GM21528 (cell line): ENCODE data around the gene DGKZ.

Experiments used
- ATAC-seq: cut with Tn5 transposase; IDR thresholded peaks from one replicate; pipeline ENCODE4 v1.9.1; 2021; ENCODE audit warnings: mild to moderate bottlenecking, moderate library complexity; ENCODE audit not compliant: unreplicated experiment, low FRiP score

DGKZ gene

DNA sequence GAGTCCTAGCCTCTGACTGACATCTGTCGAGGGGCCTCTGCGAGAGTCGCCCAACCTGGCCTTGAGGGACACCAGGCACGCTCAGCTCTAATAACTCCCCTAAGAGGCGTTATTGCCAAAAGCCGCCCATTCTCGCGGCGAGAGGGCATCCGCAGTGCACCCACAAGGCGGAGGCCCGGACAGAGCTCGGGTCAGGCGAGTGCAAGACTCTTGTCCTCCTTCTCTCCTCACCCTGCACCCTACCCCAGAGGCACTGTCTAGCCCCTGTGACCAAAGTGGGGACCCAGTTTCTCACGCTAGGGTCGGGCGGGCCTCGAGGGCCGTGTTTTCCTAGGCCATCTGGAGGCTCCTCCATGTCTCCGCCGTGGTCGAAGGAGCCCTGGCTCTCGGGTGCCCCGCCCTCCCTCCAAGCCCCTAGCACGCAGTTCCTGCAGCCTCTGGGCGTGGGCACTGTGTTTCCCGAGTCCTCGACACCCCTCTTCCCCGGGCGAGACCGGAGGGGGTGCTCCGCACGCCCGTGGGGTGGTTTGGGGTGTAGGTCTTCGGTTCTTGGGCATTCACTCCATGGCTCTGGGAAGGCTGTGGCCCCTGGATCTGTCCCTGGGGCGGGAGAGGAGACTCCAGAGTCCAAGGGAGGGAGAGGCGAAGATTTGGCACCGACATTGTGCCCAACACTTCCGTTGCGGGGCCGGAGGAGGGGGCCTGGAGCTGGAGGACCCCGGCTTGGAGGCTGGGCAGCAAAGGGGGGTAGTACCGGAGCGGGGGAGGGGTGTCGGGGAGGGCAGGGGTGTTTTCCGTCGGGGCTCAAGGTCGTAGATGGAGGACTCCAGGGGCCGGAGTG lies 43.3 kb downstream of the DGKZ start:
- ATAC-seq: no peak

DNA sequence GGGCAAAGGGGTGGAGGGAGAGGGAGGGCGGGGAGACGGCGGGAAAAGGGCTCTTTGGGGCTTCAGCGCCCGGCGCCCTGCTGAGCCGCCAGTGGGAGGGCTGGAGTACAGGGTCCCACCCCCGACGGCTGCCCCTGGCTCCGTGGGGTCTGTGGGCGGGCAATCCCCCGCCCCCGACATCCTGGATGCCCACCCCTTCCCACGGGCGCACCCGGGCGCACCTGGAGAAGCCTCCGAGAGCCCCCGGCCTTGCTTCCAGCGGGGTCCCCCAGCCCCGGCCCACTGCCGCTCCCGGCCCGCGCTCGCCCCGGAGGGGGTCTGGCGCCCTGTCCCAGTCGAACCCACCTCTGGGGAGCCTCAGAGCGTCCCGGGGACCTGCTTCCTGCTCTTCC lies 43.9 kb downstream of the DGKZ start:
- no peak for ATAC-seq

DNA sequence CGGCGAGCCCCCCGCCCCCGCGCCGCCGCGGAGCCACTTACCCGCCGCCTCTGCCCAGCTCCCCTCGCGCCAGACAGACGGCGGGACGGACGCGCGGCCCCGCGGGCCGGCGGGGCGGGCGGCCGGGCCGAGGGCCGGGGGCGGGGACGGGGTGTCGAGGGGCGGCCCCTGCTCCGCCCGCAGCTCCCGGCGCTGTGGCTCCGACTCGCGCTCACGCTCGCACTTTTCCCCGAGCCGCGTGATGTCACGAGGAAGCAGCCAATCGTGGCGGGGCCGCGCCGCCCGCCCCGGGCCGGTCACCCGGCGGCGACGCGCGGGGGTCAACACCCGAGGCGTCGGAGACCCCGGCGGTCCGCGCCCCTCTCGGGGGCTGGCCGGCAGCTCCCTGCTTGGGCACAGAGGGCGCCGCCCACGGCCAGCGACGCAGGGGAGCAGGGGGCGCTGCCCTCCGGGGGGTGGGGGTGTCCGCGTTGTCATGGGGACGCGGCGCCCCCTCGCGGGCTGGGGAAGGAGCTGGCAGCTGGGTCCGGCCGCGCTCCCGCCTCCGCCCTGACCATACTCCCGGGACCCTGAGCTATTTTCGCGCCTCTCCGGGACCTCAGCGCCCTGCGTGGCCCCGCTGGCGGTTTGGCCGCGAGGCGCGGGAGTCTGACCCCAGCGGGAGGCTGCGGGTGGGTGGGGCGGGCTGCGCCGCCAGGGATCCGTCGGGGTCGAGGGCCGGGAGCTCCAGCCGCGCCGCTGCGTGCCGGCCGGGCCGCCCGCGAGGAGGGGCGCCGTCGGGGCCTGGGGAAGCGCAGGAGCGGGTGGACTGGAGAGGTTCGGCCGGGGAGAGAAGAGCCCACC lies 44.5 kb downstream of the DGKZ start, which contains the start of gene CHRM4:
CHRM4 (minus strand) TSS at position 199 of the 843 bp plus-strand sequence. CDS start 5,219 bp downstream, outside the sequence.
- ATAC-seq: no peak

DNA sequence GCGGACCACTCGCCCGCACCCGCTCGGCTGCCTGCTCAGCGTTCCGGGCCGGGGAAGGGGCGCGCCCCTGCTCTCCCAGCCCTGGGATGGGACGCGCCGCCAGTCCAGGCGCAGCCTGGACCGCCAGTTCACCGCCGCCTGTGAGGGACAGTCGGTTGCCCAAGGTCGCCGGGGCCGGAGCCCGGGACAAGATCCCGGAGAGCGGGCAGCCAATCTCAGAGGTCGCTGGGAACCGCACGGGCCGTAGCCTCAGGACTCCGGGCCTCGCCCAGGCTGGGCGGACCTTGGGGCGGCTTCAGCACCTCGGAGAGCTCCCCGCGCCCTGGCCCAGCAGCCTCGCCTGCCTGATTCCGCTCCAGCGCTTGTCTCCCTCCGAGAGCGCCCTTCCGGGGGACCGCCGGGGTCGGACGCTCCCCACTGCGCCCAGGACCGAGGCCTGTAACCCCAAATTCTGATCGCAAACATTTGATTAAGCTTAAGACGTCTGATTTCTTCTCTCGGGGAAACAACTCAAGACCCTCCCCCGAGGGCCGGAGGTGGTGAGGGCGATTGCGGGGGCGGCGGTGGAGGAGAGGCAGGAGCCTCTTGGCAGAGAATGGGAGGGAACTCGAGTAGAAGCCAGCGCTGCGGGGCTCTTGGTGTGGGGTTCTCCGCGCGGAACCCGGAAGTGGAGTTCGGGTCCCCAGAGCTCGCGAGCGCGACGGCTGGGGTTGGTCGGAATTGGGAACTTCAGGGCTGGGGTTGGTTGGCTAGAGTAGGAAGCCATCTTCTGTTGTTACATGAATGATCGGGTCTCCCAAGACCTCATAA lies 45.4 kb downstream of the DGKZ start:
- ATAC-seq: no peak

GRCh38 chr11:46393231-46393616 lies 46.0 kb downstream of the DGKZ start:
- no peak for ATAC-seq

DNA sequence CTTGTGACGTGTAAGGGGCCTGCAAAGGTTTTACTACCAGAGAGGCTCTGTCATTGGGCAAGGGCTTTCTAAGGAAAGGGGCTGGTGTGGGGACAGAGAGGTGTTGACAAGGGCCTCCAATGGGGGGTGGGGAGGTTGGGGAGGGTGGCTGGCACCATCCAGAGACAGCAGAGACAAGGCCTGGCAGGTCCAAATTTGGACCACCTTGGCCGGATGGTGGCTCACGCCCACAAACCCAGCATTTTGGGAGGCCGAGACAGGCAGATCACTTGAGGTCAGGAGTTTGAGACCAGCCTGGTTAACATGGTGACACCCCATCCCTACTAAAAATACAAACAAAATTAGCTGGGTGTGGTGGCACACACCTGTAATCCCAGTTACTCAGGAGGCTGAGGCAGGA lies 46.5 kb downstream of the DGKZ start:
- ATAC-seq: no peak

- no peak for ATAC-seq
These were observed 50.3 kb downstream of the DGKZ start for GRCh38 chr11:46397526-46397925.

- no peak for ATAC-seq
These were observed 56.0 kb downstream of the DGKZ start for GRCh38 chr11:46402957-46403902.

GRCh38 chr11:46404476-46405017 lies 57.3 kb downstream of the DGKZ start:
- no peak for ATAC-seq

DNA sequence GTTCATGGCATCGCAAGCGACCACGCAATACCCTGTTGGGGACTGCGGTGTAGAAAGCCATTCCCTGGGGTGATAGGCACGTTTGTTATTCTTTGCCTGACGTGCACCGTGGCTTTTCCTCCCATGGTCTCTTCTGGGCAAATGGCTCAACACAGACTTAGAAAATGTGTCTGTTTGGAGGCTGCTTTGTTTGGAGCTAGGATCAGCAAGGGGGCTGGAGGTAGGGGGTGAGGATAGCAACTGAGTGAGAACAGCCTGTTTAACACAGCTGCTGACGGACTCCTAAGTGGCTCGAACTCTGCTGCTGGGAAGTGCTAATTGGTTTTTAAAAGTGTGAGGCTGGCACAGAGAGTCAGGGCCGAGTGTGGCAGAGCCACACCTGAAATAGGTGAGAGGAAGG lies 60.4 kb downstream of the DGKZ start:
- ATAC-seq: no peak

DNA sequence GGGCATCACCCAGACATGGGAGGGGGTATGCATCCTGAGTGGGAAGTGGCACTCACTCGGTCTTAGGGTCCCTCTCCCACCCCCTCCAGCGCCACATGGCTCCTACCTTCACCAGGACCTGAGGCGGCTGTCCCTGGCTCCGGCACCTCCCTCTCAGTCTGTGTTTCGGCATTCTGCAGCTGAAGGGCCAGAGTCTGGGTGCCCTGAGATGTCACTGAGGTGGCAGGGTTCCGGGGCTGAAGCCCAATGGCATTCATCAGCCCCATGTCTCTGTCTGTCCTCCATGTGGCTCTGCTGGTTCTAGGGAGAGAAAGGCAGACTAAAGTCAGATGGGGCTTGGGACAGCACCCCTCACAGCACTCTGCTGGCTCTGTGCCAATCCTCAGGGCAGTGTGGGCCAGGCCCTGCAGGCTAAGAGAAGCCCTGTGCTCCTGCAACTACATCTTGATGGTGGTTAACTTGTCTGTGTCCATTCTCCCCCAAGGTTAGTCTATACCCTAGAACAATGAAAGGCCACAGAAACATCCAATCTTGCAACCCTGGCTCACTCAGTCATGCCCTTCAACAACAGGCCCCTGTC lies 61.2 kb downstream of the DGKZ start:
- ATAC-seq: no peak

- ATAC-seq: no peak
These were observed 62.8 kb downstream of the DGKZ start for GRCh38 chr11:46410021-46410420.

DNA sequence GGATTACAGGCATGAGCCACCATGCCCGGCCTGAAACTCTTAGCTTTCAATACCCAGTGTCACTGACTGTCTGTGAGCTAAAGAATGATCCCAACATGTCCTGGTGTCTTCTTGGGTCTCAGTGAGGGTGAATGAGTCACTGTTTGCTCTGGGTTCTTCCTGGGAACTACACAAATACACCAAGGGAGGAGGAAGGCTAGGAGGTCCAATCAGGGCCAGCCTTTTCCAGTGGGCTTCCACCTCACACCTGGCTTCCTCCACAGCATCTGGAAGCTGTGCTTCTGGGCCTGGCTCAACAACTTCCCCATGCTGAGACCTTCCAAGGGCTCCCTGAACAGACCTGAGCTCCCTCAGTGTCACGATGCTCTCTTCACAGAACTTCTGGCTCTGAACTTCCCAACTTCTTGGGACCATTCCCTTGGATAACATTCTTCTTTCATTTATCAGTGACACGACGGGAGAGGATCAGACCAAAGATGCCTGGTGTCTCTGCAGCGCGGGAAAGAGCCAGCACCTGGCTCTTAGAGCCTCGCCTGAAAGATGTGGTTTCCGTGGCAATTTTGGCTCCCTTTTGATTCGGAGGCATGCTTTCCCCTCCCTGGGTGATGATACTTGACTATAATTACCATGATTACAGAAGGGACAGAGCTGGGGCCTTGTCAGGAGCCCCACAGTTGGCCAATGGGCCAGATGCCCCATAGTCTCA lies 66.7 kb downstream of the DGKZ start:
- ATAC-seq: no peak

GRCh38 chr11:46414466-46414796 lies 67.2 kb downstream of the DGKZ start:
- ATAC-seq: no peak

- no peak for ATAC-seq
These were observed 67.6 kb downstream of the DGKZ start for GRCh38 chr11:46414879-46415278.

- no peak for ATAC-seq
These were observed 70.4 kb downstream of the DGKZ start for GRCh38 chr11:46417711-46418110.

DNA sequence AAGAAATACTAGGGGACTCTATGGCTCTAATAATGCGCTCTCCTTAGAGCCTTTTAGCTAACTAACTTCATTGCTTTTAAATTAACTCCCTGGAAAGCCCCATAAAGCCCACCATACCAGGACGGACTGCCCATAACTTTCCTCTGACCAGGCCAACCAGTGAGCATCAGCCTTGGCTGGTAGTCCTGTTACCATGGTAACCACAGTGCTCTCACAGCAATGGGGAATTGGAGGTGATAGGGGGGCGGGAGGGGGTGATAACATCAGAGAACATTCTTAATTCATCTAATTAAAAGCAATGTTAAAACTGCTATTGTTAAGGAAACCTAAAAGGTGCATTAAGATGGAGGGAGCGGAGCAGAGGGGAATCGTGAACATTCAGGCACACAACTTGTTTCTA lies 71.5 kb downstream of the DGKZ start:
- no peak for ATAC-seq

- ATAC-seq: no peak
These were observed 73.2 kb downstream of the DGKZ start for GRCh38 chr11:46420513-46420912.
